Breast epithelium (tissue), 3 donors: ENCODE results near the gene MDK.

Source experiments
- POLR2A ChIP-seq: fragments of 450-650 bp; IDR thresholded peaks from one replicate; pipeline ENCODE4 v1.6.1; 2016; ENCODE audit warnings: antibody characterized with exemption, mild to moderate bottlenecking, moderate library complexity
- POLR2AphosphoS5 ChIP-seq, 3 donors: sonication (generic); formaldehyde crosslinking; IDR thresholded peaks; one replicate each; pipeline ENCODE4 v1.6.1; 2017; ENCODE audit warnings: antibody characterized with exemption in 3 of 3
- TF ChIP-seq, protein P1 (sequence below), 3 donors: fragments of 450-650 bp; IDR thresholded peaks; one replicate each; pipeline ENCODE4 v1.5.1; 2016 to 2017; ENCODE audit warnings: antibody characterized with exemption in 3 of 3, mild to moderate bottlenecking in 3 of 3, moderate library complexity in 3 of 3

DNA sequence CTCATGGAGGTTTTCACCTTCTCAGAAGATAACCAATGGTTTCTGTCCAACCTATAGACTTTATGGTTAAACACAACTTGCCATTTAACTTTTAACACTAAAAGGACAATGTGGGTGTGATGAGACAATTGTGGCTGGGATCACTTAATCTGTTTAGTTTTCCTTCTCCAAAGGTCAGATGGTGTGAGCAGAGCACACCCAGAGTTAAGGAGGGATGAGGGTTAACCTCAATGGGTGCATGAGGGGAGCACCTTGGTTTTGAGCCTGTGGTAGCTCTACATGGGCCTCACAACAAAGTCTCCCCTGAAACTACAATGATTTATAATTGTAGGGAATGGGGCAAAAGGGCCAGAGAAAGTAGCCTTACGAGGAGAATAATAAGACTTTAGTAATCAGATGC lies 39.0 kb downstream of the MDK start:
- TF ChIP-seq, protein P1, sequence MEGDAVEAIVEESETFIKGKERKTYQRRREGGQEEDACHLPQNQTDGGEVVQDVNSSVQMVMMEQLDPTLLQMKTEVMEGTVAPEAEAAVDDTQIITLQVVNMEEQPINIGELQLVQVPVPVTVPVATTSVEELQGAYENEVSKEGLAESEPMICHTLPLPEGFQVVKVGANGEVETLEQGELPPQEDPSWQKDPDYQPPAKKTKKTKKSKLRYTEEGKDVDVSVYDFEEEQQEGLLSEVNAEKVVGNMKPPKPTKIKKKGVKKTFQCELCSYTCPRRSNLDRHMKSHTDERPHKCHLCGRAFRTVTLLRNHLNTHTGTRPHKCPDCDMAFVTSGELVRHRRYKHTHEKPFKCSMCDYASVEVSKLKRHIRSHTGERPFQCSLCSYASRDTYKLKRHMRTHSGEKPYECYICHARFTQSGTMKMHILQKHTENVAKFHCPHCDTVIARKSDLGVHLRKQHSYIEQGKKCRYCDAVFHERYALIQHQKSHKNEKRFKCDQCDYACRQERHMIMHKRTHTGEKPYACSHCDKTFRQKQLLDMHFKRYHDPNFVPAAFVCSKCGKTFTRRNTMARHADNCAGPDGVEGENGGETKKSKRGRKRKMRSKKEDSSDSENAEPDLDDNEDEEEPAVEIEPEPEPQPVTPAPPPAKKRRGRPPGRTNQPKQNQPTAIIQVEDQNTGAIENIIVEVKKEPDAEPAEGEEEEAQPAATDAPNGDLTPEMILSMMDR (IDR thresholded peaks at IDR 0.05): no peak
- TF ChIP-seq POLR2A (no peak), POLR2AphosphoS5 (IDR thresholded peaks at IDR 0.05) (no peak)
